HepG2 (cell line): Measurements from ENCODE around the gene PDE3B. TPM values are rescaled to one million over a fixed set of nuclear protein-coding genes. Genes with fewer than 3 reads are reported as not detected.

Experiments
- ATAC-seq: fragments of 200-7000 bp; cut with Tn5 transposase; 3 replicates; pipeline ENCODE4 v1.9.1; 2020; ENCODE audit warnings: mild to moderate bottlenecking, moderate library complexity
- BruUV-seq: library from RNA; stranded (reverse); fragments of 400-500 nt; replicated peaks from 2 replicates; lab custom pipeline; 2021; lab: Mats Ljungman, UMichigan
- CTCF ChIA-PET: fragments of 300-600 bp; formaldehyde crosslinking; extraction: SDS; loops from one replicate; lab custom pipeline; 2021; ENCODE audit warnings: low total read pairs, inconsistent platforms, low intra/inter-chr PET ratio; lab: Yijun Ruan, JAX
- POLR2A ChIA-PET: fragments of 350-600 bp; sonication (Branson Sonifier 250); formaldehyde crosslinking; loops from one replicate; lab custom pipeline; 2020; ENCODE audit warnings: antibody characterized with exemption, inconsistent platforms; lab: Yijun Ruan, JAX
- DNase-seq: peaks from one replicate; pipeline ENCODE4 v3.0.0-alpha.2; 2015; ENCODE audit warnings: low spot score
- FAIRE-seq: peaks from 3 replicates; lab custom pipeline; 2011; peaks lifted over from hg19 to GRCh38; lab: Jason Lieb, UNC
- H2AFZ ChIP-seq: one replicate; pipeline ENCODE4 v1.6.1; 2011; ENCODE audit warnings: low read length, inconsistent platforms
- H3K27ac ChIP-seq: fragments of 300-600 bp; 3 replicates; pipeline ENCODE4 v1.8.0; 2011; ENCODE audit warnings: mixed run types, mild to moderate bottlenecking, mixed read lengths, low read length, inconsistent platforms; ENCODE audit not compliant: insufficient read depth; ENCODE audit errors: extremely low read length
- H3K27me3 ChIP-seq, 2 experiments: fragments of 200-600 bp in 1 of 2; 2 replicates in 1 of 2; 3 replicates in 1 of 2; pipeline versions ENCODE4 v1.6.0 to v1.8.0; 2011; ENCODE audit warnings: low read length in 2 of 2, mild to moderate bottlenecking in 2 of 2, moderate library complexity in 2 of 2, inconsistent platforms in 1 of 2; ENCODE audit not compliant: insufficient read depth in 2 of 2, control insufficient read depth in 1 of 2
- H3K36me3 ChIP-seq, 2 experiments: fragments of 200-600 bp in 1 of 2; replicated peaks in 1 of 2; 2 replicates in 1 of 2; 3 replicates in 1 of 2; pipeline versions ENCODE4 v1.5.1 to v1.8.0; 2011; ENCODE audit warnings: low read length in 2 of 2, inconsistent platforms in 1 of 2; ENCODE audit not compliant: insufficient read depth in 2 of 2, control insufficient read depth in 1 of 2
- H3K4me1 ChIP-seq: 2 replicates; pipeline ENCODE4 v1.5.1; 2012; ENCODE audit warnings: low read length, inconsistent platforms; ENCODE audit not compliant: insufficient read depth
- H3K4me2 ChIP-seq: 2 replicates; pipeline ENCODE4 v1.6.0; 2011; ENCODE audit warnings: low read depth, low read length, inconsistent platforms
- H3K4me3 ChIP-seq, 3 experiments: fragments of 200-600 bp in 1 of 3; sonication (generic), shearing (Covaris generic) in 1 of 3; replicated peaks in 1 of 3; 2 replicates each; pipeline ENCODE4 v1.5.1; 2011 to 2016; ENCODE audit warnings: low read length in 3 of 3, inconsistent platforms in 2 of 3, low read depth in 2 of 3, mild to moderate bottlenecking in 2 of 3, control low read depth in 1 of 3, mixed read lengths in 1 of 3; ENCODE audit not compliant: insufficient read depth in 1 of 3
- H3K79me2 ChIP-seq: one replicate; pipeline ENCODE4 v1.6.1; 2011; ENCODE audit warnings: low read length, inconsistent platforms; ENCODE audit not compliant: insufficient read depth
- H3K9ac ChIP-seq: 2 replicates; pipeline ENCODE4 v1.6.0; 2011; ENCODE audit warnings: mild to moderate bottlenecking, low read depth, low read length, inconsistent platforms; ENCODE audit not compliant: insufficient read depth
- H3K9me3 ChIP-seq: 2 replicates; pipeline ENCODE4 v1.5.1; 2012; ENCODE audit warnings: mild to moderate bottlenecking, low read length
- H4K20me1 ChIP-seq: 2 replicates; pipeline ENCODE4 v1.6.0; 2011; ENCODE audit warnings: inconsistent platforms, mild to moderate bottlenecking, low read length, moderate library complexity; ENCODE audit not compliant: insufficient read depth
- ADNP ChIP-seq: sonication (generic); formaldehyde crosslinking; IDR thresholded peaks from 2 replicates; pipeline ENCODE4 v1.4.0; 2020; ENCODE audit warnings: missing genetic modification reagents
- BRD4 ChIP-seq: sonication (generic); formaldehyde crosslinking; IDR thresholded peaks from 2 replicates; pipeline ENCODE4 v1.4.0; 2020; ENCODE audit warnings: missing genetic modification reagents
- ZNF143 ChIP-seq: sonication (generic); formaldehyde crosslinking; IDR thresholded peaks from 2 replicates; pipeline ENCODE4 v1.4.0; 2020; ENCODE audit warnings: missing genetic modification reagents
- ZNF431 ChIP-seq: sonication (generic); formaldehyde crosslinking; IDR thresholded peaks from 2 replicates; pipeline ENCODE4 v1.9.0; 2022; ENCODE audit warnings: missing genetic modification reagents, low read depth, mild to moderate bottlenecking, borderline replicate concordance
- WGBS: methylation state at CpG from one replicate; pipeline ENCODE4 v1.1.6; 2017; ENCODE audit warnings: low lambda C conversion rate; 5-methylcytosine and 5-hydroxymethylcytosine counted together
- in situ Hi-C: cut with HindIII; loops from 2 replicates; pipeline ENCODE4 v1.10.0; 2017; ENCODE audit warnings: low pct_unique_long_range_greater_than_20kb; ENCODE audit not compliant: extremely low pct_ligation_motif_present
- intact Hi-C: fragments of 100-400 bp; cut with micrococcal nuclease; formaldehyde crosslinking; loops from one replicate; pipeline ENCODE4 v1.10.0; 2022; ENCODE audit not compliant: unreplicated experiment
- polyA plus RNA-seq, 8 experiments: library from polyadenylated mRNA; depleted of rRNA in 3 of 8; stranded (reverse) in 7 of 8; unstranded in 1 of 8; fragments of >200 nt; fragmentation: Illumina TruSeq in 4 of 8; extraction: Trizol in 4 of 8; gene quantifications; 2 replicates each; pipeline versions ENCODE4 v1.2.1 to v1.2.3, GENCODE V29; 2011 to 2016; ENCODE audit warnings: low read depth in 4 of 8, missing spikeins in 1 of 8, mixed read lengths in 1 of 8; ENCODE audit not compliant: insufficient read depth in 1 of 8
- total RNA-seq, 5 experiments: library from RNA; depleted of rRNA; stranded (reverse); fragments of >200 nt; fragmentation: Illumina TruSeq; extraction: Trizol; gene quantifications; 2 replicates each; pipeline ENCODE4 v1.2.3, GENCODE V29; 2016; ENCODE audit warnings: low read depth in 1 of 5
- TF ChIP-seq, protein P1 (sequence below): sonication (generic); formaldehyde crosslinking; IDR thresholded peaks from 2 replicates; pipeline ENCODE4 v1.4.0; 2020; ENCODE audit warnings: missing genetic modification reagents
- TF ChIP-seq, protein P2 (sequence below): sonication (generic); formaldehyde crosslinking; IDR thresholded peaks from 2 replicates; pipeline ENCODE4 v1.4.0; 2020; ENCODE audit warnings: missing genetic modification reagents, borderline replicate concordance
- TF ChIP-seq, protein P3 (sequence below): sonication (generic); formaldehyde crosslinking; IDR thresholded peaks from 2 replicates; pipeline ENCODE4 v1.4.0; 2020; ENCODE audit warnings: missing genetic modification reagents, borderline replicate concordance

PDE3B gene
- total and polyA plus RNA-seq, 2 of the 13 experiments (the other 11 are each of a cell fraction or from before 2014, with no cell fraction given): 14.1 to 26.5 TPM

DNA sequence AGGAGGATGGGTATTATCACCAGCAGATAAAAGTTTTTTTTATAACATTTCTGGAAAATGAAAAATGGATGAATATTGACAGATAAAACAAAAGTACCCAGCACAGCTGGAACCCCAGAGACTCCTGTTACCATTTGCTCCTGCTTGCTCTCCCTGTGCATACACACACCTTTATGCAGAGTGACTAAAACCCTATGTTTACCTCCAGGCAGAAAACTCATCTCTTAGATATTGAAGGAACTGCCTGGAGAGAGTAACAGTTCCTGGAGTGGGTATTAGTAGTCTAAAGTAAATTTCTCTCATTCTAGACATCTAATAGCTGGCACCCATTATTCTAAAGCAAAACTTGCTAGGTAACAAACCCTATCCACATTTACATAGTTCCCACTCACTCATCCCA is 210.5 kb downstream of the PDE3B start:
- no peaks in the 10 kb centered on the region for H3K27me3 ChIP-seq
- TF ChIP-seq, protein P1, sequence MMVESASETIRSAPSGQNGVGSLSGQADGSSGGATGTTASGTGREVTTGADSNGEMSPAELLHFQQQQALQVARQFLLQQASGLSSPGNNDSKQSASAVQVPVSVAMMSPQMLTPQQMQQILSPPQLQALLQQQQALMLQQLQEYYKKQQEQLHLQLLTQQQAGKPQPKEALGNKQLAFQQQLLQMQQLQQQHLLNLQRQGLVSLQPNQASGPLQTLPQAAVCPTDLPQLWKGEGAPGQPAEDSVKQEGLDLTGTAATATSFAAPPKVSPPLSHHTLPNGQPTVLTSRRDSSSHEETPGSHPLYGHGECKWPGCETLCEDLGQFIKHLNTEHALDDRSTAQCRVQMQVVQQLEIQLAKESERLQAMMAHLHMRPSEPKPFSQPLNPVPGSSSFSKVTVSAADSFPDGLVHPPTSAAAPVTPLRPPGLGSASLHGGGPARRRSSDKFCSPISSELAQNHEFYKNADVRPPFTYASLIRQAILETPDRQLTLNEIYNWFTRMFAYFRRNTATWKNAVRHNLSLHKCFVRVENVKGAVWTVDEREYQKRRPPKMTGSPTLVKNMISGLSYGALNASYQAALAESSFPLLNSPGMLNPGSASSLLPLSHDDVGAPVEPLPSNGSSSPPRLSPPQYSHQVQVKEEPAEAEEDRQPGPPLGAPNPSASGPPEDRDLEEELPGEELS (CRISPR knock-in tag): no peak
- no peak for TF ChIP-seq ZNF431 (CRISPR knock-in tag)
- in situ Hi-C loops: no loop called here
- ChIA-PET POLR2A (no interaction called here), CTCF (no interaction called here)
- no peak overlapping the region for H3K27ac ChIP-seq
- H3K9me3 ChIP-seq: no peaks in the 10 kb centered on the region
- no peaks in the 10 kb centered on the region for H4K20me1 ChIP-seq
- no peaks in the 10 kb centered on the region for H3K4me1 ChIP-seq
- no peak overlapping the region for H3K9ac ChIP-seq
- ATAC-seq: no peak
- DNase-seq: no peak
- no peaks in the 10 kb centered on the region for H3K79me2 ChIP-seq
- no peak overlapping the region for H2AFZ ChIP-seq
- no peak for FAIRE-seq
- intact Hi-C loops: no loop called here
- H3K4me2 ChIP-seq: no peak overlapping the region
- 0 out of 5 replicates have a peak, but pooled peaks cover 0 to 3% of the 10 kb centered on the region in 2 experiments for H3K36me3 ChIP-seq
- H3K4me3 ChIP-seq: no peak overlapping the region
- no TSS peak for BruUV-seq

DNA sequence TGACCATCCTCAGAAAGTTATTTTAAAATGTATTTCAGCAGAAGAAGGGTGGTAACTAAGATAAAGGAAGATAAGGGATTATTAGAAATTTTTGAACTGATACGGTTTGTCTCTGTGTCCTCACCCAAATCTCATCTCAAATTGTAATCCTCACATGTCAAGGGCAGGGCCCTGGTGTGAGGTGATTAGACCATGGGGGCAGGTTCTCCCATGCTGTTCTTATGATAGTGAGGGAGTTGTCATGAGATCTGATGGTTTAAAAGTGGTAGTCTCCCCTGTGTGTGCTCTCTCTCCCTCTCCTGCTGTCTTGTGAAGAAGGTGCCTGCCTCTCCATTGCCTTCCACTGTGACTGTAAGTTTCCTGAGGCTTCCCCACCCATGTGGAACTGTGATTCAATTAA is 212.3 kb downstream of the PDE3B start:
- CTCF ChIA-PET: no interaction called here
- Histone ChIP-seq H3K9me3 (no peaks in the 10 kb centered on the region), H3K27me3 (no peaks in the 10 kb centered on the region), H3K4me3 (no peak overlapping the region), H3K9ac (no peak overlapping the region), H4K20me1 (no peaks in the 10 kb centered on the region), H3K27ac (no peak overlapping the region), H2AFZ (no peak overlapping the region), H3K36me3 (0 out of 5 replicates have a peak, but pooled peaks cover 1 to 3% of the 10 kb centered on the region in 2 experiments), H3K4me1 (peaks cover under 1% of the 10 kb centered on the region), H3K4me2 (no peak overlapping the region), H3K79me2 (no peaks in the 10 kb centered on the region)
- in situ Hi-C loops (no loop called here), intact Hi-C loops (no loop called here)
- 95% methylated on average over 1 of the region's 1 CpG for WGBS
- ATAC-seq: no peak
- DNase-seq: no peak
- POLR2A ChIA-PET: no interaction called here
- BruUV-seq: no TSS peak
- no peak for FAIRE-seq
- TF ChIP-seq, protein P2, sequence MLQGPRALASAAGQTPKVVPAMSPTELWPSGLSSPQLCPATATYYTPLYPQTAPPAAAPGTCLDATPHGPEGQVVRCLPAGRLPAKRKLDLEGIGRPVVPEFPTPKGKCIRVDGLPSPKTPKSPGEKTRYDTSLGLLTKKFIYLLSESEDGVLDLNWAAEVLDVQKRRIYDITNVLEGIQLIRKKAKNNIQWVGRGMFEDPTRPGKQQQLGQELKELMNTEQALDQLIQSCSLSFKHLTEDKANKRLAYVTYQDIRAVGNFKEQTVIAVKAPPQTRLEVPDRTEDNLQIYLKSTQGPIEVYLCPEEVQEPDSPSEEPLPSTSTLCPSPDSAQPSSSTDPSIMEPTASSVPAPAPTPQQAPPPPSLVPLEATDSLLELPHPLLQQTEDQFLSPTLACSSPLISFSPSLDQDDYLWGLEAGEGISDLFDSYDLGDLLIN (CRISPR knock-in tag): no peak
- TF ChIP-seq, protein P3, sequence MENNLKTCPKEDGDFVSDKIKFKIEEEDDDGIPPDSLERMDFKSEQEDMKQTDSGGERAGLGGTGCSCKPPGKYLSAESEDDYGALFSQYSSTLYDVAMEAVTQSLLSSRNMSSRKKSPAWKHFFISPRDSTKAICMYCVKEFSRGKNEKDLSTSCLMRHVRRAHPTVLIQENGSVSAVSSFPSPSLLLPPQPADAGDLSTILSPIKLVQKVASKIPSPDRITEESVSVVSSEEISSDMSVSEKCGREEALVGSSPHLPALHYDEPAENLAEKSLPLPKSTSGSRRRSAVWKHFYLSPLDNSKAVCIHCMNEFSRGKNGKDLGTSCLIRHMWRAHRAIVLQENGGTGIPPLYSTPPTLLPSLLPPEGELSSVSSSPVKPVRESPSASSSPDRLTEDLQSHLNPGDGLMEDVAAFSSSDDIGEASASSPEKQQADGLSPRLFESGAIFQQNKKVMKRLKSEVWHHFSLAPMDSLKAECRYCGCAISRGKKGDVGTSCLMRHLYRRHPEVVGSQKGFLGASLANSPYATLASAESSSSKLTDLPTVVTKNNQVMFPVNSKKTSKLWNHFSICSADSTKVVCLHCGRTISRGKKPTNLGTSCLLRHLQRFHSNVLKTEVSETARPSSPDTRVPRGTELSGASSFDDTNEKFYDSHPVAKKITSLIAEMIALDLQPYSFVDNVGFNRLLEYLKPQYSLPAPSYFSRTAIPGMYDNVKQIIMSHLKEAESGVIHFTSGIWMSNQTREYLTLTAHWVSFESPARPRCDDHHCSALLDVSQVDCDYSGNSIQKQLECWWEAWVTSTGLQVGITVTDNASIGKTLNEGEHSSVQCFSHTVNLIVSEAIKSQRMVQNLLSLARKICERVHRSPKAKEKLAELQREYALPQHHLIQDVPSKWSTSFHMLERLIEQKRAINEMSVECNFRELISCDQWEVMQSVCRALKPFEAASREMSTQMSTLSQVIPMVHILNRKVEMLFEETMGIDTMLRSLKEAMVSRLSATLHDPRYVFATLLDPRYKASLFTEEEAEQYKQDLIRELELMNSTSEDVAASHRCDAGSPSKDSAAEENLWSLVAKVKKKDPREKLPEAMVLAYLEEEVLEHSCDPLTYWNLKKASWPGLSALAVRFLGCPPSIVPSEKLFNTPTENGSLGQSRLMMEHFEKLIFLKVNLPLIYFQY (CRISPR knock-in tag): no peak
- TF ChIP-seq ZNF143 (CRISPR knock-in tag) (no peak), ADNP (no peak), BRD4 (CRISPR knock-in tag) (no peak)
